COLO668 (cell line): ENCODE measurements around the gene GARIN1A.
"Not testable (repeated sequence)": the region's sequence is repeated elsewhere in the genome, so short reads cannot be mapped to it uniquely, and the experiment has no call there.

Experiments used
- DNase-seq: peaks from one replicate; lab custom pipeline; 2025; ENCODE audit not compliant: unreplicated experiment; lab: John Stamatoyannopoulos, UW

Gene GARIN1A

DNA sequence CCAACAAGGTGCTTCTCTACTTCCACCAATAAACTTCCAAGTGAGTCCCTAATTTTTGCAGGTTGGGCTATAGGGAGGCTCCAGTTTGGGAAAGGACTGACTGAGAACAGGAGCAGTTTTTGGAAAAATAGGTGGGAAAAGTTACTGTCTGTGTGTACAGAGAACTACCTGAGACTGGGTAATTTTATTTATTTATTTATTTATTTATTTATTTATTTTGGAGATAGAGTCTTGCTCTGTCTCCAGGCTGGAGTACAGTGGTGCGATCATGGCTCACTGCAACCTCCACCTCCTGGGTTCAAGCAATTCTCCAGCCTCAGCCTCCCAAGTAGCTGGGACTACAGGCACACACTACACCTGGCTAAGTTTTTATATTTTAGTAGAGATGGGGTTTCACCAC is 11.2 kb downstream of the GARIN1A start:
- DNase-seq, result not testable (repeated sequence)

DNA sequence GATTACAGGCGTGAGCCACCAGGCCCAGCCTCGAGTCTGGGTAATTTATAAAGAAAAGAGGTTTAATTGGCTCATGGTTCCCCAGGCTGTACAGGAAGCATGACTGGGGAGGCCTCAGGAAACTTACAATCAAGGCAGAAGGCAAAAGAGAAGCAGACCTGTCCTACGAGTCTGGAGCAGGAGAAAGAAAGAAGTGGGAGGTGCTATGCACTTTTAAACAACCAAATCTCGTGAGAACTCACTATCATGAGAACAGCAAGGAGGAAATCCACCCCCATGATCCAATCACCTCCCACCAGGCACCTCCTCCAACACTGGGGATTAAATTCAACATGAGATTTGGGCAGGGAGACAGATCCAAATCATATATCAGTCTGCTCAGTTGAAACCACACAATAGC is 11.6 kb downstream of the GARIN1A start:
- not testable (repeated sequence) for DNase-seq

DNA sequence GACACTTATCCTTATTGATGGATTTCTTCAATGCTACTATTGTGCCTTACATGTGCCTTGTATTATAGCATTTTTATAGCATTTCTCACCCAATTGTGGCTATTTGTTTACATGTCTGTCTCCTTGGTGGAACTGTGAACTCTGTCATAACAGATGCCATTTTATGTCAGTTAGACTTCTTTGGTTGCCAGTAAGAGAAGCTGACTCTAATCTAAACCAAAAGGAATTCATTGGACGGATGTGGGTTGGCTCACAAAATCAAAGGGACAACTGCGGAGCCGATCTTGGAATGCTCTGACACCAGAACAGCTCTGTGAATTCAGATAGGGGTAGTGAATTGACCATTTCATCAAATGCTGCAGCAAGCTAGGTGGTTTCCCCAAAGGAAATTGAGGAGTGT is 15.0 kb downstream of the GARIN1A start:
- DNase-seq, result no peak

DNA sequence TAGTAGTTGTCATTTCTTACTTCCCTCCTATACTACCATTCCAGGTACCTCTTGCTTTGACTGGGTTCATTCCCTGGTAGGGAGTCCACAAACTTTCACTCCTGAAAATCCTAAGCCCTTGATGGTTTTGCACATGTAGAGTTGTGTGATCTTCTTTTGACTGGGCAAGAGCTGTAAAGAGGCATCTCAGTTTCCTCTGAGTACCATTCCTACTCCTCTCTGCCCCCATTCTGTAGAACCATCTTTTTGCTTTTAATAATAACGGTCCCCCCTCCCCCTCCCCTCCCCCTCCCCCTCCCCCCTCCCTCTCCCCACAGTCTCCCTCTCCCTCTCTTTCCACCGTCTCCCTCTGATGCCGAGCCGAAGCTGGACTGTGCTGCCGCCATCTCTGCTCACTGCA is 16.4 kb downstream of the GARIN1A start:
- DNase-seq, result no peak

DNA sequence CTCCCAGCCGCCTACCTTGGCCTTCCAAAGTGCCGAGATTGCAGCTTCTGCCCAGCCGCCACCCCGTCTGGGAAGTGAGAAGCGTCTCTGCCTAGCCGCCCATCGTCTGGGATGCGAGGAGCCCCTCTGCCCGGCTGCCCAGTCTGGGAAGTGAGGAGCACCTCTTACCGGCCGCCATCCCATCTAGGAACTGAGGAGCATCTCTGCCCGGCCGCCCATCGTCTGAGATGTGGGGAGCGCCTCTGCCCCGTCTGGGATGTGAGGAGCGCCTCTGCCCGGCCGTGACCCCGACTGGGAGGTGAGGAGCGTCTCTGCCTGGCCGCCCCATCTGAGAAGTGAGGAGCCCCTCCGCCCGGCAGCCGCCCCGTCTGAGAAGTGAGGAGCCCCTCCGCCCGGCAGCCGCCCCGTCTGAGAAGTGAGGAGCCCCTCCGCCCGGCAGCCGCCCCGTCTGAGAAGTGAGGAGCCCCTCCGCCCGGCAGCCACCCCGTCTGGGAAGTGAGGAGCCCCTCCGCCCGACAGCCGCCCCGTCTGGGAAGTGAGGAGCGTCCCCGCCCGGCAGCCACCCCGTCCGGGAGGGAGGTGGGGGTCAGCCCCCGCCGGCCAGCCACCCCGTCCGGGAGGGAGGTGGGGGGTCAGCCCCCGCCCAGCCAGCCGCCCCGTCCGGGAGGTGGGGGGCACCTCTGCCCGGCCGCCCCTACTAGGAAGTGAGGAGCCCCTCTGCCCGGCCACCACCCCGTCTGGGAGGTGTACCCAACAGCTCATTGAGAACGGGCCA is 17.3 kb downstream of the GARIN1A start:
- DNase-seq, result not testable (repeated sequence)

DNA sequence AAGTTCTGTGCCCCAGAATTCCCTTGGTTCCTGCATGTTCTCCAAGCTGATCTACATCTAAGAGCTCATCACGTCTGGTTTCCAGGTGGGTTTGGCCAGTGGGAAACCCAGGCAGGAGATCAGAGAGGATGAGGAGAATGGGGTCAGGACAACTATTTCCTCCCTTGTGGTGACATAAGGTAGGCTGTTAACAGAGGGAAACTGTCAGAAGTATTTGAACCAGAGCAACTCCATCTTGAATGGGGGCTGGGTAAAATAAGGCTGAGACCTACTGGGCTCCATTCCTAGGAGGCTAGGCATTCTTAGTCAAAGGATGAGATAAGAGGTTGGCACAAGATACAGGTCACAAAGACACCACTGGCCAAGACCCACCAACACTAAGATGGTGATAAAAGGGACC is 19.1 kb downstream of the GARIN1A start:
- DNase-seq, result no peak

DNA sequence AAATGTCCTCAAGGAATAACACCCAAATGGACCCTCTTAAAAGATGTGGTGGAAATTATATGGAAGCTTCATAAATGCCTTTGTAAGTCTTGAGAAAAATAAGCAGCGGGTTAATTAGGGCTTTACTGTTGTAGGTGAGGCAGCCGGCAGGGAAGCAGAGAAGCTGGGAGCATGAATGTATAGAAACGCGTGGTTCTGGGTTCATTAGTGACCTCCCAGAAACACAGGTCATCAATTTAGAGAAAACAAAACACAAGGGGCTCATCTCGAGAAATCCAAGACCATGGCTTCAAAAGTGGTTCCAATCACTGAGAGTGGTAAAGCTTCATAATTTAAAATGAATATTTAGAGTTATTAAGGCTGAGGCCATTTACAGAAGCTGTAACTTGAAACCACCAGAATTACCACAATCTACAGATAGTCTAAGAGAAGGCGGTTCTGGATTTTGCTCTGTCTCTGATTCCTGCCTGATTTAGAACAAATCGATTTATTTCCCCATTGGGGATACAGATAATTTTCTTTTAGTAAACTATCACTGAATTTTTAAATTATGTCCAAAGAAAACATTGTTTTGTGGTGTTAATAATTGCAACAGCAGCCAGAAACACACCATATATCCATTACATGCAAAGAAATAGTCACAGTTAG is 20.7 kb downstream of the GARIN1A start:
- no peak for DNase-seq

DNA sequence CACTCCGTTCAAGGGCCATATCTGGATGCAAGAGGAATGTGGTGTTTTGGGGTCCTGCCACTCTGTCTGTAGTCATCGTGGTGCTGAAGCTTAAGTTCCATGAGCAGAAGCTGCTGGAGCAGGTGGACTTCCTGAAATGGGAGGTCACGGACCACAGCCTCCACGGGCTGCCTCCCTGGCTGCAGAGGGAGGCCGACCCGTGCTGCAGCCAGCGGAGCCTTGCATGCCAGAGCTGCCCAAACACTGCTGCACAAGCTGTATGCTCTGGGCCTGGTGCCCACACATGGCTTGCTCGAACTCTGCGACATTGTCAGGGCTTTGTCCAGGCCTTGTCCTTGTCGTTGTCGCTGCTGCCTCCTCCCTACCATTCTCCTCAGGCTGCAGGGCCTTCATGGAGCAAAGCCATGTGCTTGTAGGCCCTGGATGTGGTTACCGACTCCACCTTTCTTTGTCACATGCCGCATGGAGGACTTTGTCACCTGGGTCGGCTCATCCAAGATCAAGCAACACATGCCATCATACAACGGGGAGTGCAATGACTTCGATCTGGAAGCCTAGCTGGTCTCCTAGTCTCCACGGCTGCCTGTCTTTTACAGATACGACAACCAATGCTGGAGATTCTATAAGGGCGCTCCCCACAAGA is 21.4 kb downstream of the GARIN1A start:
- no peak for DNase-seq

DNA sequence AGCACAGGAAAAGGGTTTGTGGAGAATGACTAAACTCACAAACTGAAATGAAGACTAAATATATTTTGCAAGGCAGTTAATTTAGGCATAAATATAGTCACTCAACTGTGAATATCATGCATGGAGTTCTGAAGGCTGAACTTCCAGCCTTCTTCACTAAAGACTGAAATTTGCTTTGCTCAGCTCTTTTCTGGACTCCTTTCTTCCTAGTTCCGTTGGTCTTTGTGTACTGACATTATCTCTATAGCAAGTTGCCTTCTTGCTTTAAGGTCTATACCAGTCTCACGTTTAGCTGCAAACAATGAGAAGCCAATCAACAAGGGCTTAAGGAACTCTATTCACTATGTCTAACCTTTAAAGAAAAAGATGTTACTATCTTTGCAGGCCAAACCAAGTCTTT is 22.6 kb downstream of the GARIN1A start:
- DNase-seq, result no peak

DNA sequence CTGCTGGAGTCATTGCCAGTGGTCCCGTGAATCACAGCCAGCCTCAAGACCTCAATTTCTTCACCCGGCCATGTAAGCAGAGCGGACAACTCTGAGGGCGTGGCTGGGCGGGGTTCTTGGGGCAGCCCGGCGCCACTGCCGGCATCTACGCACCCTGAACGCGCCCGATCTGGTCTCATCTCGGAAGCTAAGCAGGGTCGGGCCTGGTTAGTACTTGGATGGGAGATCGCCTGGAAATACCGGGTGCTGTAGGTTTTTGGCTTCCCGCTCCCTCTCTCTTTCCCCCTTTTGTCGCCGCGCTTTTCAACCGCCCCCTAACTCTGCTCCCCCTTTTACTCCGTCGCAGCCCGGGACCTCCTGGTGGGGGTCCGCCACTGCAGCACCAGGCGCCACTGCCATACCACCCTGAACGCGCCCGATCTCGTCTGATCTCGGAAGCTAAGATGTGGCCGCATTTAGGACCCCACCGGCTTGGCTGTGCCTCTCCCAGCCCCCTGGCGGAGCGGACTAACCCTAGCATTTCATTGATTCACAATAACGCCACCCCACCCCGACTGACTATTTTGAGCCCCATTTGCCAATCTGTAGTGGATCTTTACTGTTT is 25.3 kb downstream of the GARIN1A start:
- no peak for DNase-seq

DNA sequence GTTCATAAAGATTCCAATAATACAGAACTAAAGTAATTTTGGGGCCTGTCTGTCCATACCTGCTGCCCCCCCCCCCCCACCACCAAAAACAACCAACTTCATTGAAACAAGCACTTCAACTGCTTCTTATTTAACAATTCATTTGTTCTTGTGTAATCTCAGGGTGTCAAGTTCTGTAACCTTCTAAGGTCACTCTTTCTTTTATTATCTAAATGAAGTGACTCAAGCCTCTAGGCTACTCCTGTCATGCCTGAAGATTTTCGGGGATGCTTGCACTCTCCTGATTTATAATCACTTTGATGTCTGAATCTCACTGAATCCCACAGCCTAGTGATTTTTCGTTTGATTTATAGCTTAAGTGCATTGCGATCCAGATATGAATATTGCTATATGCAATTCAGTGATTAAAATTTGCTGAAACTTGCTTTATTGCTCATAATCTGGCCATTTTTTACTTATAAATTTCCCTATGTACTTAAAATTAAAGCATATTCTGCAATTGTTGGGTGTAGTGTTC is 27.2 kb downstream of the GARIN1A start:
- no peak for DNase-seq

DNA sequence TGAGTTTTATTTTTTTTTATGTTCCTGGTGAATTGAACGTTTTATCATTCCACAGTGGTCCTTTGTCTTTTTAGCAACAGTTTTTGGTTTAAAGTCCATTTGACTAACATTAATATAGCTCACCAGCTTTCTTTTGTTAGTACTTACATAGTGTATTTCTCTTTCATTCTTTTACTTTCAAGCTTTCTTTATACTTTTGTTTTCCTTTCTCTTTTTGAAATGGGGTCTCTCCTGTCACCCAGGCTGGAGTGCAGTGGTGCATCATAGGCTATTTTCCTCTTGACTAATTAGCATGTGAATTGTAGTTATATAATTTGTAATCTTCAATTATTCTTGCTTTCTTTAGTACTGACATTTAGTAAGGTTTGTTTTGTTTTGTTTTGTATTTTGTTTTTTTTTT is 27.8 kb downstream of the GARIN1A start:
- DNase-seq, result no peak

DNA sequence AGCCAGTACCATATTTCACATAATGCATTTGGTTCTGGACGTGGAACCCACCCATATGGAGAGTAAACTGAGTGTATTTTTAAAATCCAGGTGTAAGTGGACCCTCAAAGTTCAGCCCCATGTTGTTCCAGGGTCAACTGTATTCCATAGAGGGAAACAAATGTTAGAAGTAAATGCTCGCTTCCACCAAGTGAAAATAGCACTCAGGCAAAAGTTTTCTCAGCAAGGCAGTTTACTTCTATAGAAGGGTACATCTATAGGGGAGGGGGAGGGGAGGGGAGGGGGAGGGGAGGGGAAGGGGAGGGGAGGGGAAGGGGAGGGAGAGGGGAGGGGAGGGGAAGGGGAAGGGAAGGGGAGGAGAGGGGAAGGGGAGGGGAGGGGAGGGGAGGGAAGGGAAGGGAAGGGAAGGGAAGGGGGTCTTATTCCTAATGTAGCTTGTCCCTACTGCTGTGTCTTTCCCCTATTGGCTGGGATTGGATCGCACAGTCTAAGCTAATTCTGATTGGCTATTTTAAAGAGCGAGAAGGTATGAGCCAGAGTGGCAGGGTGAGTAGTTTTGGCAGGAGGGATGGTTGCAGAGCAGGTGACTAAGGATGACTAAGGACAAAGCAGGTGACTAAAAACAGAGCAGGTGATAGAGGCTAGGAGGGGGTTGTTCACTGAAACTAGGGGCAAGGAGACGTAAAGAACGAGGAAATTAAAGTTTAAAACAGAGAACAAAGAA is 29.1 kb downstream of the GARIN1A start:
- DNase-seq, result no peak

DNA sequence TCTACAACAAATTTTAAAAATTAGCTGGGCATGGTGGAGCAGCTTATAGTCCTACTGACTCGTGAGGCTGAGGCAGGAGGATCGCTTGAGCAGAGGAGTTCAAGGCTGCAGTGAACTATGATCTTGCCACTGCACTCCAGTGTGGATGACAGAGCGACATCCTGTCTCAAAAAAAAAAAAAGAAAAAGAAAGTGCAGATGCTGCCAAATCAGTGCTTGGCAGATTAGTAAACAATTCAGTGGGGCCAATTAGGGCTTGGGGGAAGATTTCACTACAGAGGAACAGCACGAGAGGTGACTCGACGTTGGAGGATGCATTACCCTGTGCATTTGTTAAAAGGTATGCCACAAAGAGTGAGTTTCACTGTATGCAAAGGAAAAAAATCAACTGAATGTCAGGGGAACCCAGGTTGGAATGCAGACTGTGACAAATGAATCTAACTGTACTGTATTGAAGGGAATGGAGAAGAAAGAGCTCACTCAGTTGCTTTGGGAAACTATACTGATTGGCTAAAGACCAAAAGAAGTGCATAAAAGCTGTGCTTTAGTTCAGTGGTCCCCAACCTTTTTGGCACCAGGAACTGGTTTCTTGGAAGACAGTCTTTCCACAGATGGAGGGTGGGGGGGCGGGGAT is 31.6 kb downstream of the GARIN1A start:
- no peak for DNase-seq

DNA sequence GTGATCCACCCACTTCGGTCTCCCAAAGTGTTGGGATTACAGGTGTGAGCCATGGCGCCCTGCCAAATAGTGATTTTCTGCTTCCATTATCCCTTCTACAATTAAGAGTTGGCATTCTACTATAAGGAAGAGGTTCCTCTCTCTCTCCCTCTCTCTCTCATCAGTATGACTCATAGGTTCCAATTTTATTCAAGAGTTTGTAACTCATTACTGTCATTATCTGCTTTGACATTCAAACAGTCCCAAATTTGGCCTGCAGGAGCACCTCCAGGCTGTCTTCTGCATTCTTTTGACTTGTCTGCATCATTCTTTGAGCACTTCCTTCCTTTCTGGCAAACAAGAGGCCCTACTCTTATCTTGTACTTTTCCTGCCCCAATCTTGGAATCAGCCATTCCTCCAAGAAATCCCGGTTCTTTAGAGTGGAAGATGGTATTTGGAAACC is 33.8 kb downstream of the GARIN1A start:
- DNase-seq, result peak; percentile 34

DNA sequence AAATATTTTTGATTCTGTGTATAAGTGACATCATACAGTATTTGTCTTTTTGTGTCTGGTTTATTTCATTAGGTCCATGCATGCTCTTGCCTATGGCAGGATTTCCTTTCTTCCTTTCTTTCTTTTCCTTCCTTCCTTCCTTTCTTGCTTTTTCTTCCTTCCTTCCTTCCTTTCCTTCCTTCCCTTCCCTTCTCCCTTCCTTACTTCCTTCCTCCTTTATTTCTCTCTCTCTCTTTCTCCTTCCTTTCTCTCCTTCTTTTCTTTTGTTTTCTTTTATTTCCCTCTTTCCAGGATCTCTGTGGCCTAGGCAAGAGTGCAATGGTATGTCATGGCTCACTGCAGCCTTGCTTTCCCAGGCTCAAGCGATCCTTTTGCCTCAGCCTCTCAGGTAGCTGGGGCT is 35.7 kb downstream of the GARIN1A start:
- DNase-seq, result no peak

DNA sequence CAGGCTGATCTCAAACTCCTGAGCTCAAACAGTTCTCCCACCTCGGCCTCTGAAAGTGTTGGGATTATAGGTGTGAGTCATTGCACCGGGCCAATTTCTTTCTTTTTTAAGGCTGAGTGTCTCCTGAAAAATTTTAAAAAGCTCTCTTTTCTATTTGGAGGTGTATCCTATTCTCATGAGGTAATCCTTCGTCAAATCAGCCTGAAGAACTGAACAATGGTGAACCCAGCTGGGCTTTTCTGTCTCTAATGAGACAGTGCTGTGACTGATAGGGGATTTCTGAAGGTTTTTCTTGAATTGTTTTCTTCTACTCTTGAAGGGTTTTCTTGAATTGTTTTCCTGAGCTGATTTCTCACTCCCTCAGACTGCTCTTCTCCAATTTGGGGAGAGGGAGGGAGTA is 36.1 kb downstream of the GARIN1A start:
- no peak for DNase-seq

DNA sequence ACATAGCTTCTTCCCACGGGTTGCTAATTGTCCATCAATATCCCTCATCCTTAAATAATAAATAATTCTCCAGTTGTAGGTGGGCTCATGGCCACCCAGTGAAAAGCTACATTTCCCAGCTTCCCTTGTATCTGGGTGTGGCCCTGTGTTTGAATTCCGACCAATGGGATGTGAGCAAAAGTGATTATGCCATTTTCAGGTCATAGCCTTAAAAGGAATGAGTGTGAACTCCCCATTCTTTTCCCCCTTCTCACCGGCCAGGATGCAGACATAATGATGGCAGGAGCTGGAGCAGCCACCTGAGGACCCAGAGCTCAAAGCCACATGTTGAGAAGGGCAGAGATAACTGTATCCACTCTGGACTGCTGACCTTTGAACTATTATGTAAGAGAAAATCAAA is 36.7 kb downstream of the GARIN1A start:
- no peak for DNase-seq

DNA sequence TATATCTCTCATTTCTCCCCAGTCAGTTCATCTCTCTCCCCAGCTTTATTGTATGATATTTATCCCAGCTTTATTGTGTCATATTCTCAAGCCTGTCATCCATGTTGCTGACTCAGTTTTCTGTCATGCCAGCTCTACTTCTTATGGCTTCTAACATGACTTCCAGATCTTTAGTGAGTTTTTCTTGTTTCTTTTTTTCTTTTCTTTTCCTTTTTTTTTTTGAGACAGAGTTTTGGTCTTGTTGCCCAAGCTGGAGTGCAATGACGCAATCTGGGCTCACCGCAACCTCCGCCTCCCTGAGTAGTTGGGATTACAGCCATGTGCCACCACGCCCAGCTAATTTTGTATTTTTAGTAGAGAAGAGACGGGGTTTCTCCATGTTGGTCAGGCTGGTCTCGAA is 38.4 kb downstream of the GARIN1A start:
- DNase-seq, result no peak

DNA sequence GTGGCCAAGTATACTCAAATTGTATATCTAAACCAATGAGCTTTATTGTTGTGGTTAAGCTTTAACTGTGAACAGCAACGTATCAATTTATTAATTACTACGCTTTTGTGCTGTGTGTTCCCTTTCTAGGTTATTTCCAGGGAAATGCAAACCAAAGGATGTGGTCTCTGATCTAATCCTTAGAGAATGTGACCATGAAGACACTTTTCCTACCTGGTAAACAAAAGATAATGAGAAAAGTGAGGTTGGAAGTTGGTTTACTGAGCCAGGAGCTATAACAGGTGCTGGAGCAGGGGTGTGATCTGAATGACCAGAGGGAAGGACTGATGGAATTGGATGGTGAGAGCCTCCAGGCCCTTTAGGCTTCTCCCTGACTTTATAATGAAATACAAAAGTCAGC is 41.7 kb downstream of the GARIN1A start:
- DNase-seq, result no peak
